DOHH2 (cell line): ENCODE measurements around the gene HCLS1.
"Not testable (repeated sequence)": the region's sequence is repeated elsewhere in the genome, so short reads cannot be mapped to it uniquely, and the experiment has no call there.

Experiments used
- EZH2phosphoT487 ChIP-seq: fragments of 200-600 bp; sonication (generic); IDR thresholded peaks from 2 replicates; pipeline ENCODE4 v1.6.1; 2017; ENCODE audit warnings: borderline replicate concordance, mild to moderate bottlenecking, antibody characterized with exemption, low read length, moderate library complexity, mixed read lengths
- TF ChIP-seq, protein P1 (sequence below): fragments of 200-600 bp; sonication (generic); IDR thresholded peaks from one replicate; pipeline ENCODE4 v1.5.1; 2014; ENCODE audit warnings: antibody characterized with exemption, mild to moderate bottlenecking, low read depth, low read length; ENCODE audit not compliant: poor library complexity, severe bottlenecking

DNA sequence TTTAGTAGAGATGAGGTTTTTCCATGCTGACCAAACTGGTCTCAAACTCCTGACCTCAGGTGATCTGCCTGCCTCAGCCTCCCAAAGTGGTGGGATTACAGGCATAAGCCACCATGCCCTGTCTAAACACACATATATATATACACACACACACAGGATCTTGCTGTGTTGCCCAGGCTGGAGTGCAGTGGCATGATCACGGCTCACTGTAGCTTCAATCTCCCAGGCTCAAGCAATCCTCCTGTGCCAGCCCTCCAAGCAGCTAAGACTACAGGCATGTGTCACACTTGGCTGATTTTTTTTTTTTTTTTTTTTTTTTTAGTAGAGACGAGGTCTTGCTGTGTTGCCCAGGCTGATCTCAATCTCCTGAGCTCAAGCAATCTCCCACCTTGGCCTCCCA is 60.8 kb downstream of the HCLS1 start:
- TF ChIP-seq, protein P1, sequence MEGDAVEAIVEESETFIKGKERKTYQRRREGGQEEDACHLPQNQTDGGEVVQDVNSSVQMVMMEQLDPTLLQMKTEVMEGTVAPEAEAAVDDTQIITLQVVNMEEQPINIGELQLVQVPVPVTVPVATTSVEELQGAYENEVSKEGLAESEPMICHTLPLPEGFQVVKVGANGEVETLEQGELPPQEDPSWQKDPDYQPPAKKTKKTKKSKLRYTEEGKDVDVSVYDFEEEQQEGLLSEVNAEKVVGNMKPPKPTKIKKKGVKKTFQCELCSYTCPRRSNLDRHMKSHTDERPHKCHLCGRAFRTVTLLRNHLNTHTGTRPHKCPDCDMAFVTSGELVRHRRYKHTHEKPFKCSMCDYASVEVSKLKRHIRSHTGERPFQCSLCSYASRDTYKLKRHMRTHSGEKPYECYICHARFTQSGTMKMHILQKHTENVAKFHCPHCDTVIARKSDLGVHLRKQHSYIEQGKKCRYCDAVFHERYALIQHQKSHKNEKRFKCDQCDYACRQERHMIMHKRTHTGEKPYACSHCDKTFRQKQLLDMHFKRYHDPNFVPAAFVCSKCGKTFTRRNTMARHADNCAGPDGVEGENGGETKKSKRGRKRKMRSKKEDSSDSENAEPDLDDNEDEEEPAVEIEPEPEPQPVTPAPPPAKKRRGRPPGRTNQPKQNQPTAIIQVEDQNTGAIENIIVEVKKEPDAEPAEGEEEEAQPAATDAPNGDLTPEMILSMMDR: not testable (repeated sequence)
- not testable (repeated sequence) for TF ChIP-seq EZH2phosphoT487
